UCSD-AML1 (cell line): ENCODE results near the gene LIN7A.
"Not testable (repeated sequence)": the region's sequence is repeated elsewhere in the genome, so short reads cannot be mapped to it uniquely, and the experiment has no call there.

Experiments used
- DNase-seq: peaks from one replicate; lab custom pipeline; 2025; ENCODE audit not compliant: unreplicated experiment; lab: John Stamatoyannopoulos, UW

The LIN7A gene

GRCh38 chr12:80811957-80812708, 125.6 kb downstream of the LIN7A start:
- no peak for DNase-seq

GRCh38 chr12:80810874-80811273, 126.9 kb downstream of the LIN7A start:
- DNase-seq: no peak

DNA sequence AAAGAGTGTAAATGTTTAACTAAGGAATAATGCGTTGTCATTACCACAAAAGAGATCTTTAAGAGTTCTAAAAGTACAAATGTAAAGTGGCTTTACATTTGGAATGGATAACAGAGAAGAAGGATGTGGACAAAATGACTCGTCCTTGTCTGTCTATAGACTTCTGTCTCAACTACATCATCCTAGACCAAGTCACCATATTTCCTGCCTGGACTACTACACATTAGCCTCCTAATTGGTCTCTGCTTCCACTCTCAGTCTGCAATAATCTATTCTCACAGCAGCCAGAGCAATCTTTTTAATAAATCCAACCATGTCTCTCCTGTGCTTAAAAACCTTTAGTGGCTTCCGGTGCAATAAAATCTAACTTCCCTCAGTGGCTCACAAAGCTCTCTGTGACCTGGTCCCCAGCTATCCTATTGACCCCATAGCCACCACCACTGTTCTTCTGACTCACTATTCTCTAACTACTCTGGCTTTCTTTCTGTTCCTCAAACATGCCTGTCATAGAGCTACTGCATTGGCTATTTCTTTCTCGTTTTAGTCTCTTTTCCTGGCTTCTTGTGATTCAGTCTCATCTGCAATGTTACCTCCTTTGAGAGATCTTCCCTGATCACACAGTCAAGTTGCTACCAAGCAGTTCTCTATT, 130.0 kb downstream of the LIN7A start:
- DNase-seq: no peak

- no peak for DNase-seq
Measured at GRCh38 chr12:80805106-80805505, 132.6 kb downstream of the LIN7A start.

GRCh38 chr12:80802652-80803400, 134.9 kb downstream of the LIN7A start:
- no peak for DNase-seq

- no peak for DNase-seq
Measured at GRCh38 chr12:80798281-80798680, 139.5 kb downstream of the LIN7A start.

DNA sequence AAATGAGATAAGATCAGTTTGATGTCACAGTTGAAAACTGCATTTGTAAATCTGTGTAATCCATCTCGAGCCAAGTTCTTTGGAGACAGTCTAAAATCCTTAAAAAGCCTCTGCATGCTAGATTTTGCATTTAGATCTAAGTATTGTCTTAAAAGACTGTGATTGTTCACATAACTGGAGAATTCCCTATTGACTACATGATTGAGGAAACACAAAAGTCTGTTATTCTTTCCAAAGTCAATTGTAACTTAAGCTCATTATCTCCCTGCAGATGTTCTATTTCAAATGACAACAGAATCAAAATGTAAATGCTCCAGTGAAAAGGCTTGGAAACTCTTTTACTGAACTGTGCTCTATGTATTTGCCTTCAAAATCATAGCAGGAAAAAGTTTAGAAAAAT, 143.2 kb downstream of the LIN7A start:
- DNase-seq: no peak

- no peak for DNase-seq
Measured at GRCh38 chr12:80792861-80793260, 144.9 kb downstream of the LIN7A start.

DNA sequence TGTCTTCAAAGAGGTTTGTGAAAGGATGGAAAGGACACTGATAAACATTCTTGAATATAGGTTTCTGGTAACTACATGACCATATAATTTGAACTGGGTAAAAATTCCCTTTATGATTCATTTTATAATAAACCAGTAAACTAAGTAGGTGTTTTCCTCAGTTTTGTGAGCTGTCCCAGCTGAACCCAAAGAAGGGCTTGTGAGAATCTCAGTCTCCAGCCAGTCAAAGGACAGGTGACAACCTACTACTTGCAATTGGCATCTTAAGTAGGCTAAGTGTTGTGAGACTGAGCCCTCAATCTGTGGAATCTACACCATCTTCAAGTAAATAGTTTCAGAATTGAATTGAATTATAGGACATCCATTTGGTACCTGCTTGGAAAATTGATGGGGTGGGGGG, 145.9 kb downstream of the LIN7A start:
- no peak for DNase-seq

GRCh38 chr12:80788407-80788806, 149.3 kb downstream of the LIN7A start:
- not testable (repeated sequence) for DNase-seq

- not testable (repeated sequence) for DNase-seq
Measured at GRCh38 chr12:80782963-80783470, 154.7 kb downstream of the LIN7A start.

DNA sequence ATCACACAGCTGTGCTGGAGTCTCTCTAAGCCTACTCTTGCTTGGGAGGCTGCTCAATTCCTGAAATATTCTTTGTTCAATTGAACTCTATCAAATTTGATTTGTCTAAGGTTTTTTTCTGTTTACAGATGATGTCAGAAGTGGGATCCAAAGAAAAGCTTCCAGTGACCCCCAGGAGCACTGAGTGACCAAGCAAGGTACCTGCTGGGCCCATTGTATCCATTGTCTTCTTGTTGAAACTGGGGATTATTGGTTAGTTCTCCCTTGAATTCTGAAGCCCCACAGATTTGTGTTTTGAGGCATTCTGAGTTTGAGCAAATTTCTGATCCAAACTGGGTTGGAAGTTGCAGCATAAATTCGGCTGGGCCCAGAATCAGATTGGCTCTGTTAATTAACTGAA, 156.4 kb downstream of the LIN7A start:
- no peak for DNase-seq

- DNase-seq: no peak
Measured at GRCh38 chr12:80780746-80781145, 157.0 kb downstream of the LIN7A start.

GRCh38 chr12:80778005-80778541, 159.7 kb downstream of the LIN7A start:
- peak; percentile 20 for DNase-seq

- no peak for DNase-seq
Measured at GRCh38 chr12:80777587-80777986, 160.1 kb downstream of the LIN7A start.

DNA sequence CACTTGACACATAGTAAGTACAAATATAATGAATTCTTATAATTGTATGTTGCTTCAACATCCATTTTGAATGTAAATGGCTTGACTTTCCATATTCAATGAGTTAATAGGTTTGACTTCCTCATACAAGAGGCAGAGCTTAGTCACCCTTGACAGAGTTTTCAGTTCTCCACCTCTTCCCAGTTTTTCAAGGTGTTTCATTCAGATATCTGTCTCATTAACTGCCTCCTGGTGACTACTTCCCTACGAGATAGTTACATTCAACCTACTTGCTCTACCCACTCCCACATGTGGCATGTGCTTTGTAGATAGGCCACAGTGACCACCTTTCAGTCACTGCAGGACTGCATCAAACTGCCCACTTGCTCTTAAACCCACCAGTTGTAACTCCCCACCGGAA, 161.0 kb downstream of the LIN7A start:
- no peak for DNase-seq

GRCh38 chr12:80770958-80771357, 166.8 kb downstream of the LIN7A start:
- DNase-seq: no peak

DNA sequence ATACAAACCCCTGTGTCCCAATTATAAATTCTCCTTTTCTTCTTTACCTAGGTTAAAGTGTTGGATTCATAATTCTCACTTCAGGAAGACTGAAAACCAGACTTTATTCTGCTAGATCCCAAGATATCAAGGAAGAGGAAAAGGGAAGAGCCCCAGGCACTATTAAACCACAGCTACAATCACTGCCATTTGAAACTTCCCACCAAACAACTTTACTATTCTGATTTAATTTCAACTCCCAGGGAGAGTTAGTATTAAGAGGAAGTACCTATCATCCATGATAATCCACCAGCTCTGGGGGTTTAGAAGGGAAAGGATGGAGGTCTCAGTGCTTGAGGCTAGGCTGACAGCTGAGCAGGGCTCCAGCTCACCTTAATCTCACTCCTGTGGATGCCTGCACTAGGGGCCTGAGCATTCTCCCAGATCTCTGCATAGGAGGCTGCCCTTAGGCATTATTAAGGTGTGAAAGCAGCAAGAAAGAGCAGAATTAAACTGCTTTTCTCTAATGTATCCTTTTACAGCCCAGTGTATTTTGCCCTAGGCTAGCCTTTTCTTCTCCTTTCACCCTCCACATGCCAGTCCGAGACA, 168.1 kb downstream of the LIN7A start:
- DNase-seq: peak; percentile 3

DNA sequence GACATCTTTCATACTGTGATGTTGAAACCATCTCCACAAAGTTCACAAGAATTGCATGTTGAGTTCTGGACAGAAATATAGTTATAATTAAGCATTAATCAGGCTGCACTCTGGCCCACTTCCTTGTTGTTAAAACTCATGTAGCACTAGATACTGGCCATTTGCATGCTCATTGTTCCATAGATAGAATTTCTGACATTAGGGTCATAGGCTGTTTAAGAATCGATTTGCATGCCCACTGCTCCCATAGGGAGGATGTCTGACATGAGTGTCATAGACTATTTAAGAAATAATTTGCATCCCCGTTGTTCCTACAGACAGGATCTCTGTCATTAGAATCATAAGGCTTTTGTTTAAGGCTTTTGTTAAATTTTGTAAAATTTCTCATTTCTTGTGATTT, 170.8 kb downstream of the LIN7A start:
- DNase-seq: no peak

DNA sequence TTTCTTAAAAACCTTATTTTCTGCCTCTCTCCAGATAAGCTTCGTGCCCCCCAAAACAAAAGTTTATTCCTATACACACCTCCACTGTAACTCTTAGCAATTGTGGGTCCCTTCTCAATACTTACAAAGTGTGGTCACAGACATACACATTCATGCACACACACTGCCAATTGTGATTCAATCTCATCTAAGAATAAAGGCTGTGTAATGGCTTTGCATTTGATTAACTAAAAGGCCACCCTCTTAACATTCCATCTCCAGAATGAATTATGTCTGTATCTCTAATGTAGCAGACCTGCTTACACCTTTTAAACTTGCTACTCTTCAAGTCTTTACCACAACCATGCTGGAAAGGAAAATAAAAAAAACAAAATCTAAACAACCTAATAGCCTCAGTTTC, 171.5 kb downstream of the LIN7A start:
- no peak for DNase-seq

GRCh38 chr12:80763874-80764273, 173.9 kb downstream of the LIN7A start:
- no peak for DNase-seq
